Measurements from ENCODE around the gene CASP3.
"Not testable (repeated sequence)": the region's sequence is repeated elsewhere in the genome, so short reads cannot be mapped to it uniquely, and the experiment has no call there.

Gene CASP3

DNA sequence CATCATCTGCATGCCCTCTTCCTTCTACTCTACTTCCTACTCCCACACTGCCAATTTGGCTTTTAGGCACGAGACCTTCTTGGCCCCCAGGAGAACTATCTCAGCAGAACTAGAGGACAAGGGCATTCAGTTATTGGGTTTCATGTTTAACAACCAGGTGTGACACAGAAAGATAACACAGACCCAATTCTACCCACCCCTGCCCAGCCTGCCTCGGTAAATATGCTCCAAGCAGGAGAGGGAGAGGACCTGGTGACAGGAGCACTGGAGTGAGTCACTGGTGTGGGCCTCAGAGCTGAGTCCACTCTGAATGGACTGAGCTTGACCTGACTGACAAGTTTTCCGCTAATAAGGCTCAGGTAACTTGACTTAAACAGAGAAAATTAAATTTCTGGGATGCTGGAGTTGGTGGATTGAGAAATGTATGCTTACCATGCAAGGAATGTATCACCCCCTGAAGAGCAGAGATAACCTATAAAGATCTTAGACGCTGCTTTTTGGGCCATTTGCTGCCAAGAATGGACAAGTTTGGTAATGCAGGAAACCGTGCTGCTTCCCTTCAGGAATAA, 52.5 kb downstream of the CASP3 start:
- no peak for DNase-seq (ENCODE audit: low read depth in 3 of 3)

DNA sequence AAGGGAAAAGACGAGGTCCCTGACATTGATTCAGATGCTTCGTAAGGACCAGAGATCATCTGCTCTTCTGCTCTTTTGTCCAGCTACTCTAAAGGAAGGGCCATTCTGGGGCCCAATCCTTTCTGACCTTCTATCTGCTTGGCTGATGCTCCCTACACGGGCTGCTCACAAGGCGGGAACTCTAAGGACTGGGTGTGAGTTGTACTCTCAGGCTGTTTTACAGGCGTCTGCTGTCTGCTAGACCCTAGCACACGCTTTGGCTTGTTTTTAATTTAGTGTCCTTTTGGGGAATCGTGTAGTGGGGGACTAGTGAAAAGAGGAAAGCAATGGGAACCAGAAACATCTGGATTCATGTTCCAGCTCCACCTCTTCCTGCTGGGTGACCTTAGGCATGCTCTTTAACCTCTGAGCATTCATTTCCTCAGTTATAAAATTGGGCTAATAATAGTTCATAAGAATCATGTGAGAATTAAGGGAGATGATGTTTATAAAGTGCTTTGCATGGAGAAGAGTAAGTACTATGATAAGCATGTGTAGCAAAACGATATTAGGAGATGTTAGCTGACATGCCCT, 53.1 kb downstream of the CASP3 start:
- DNase-seq (ENCODE audit: low read depth in 3 of 3) = no peak

DNA sequence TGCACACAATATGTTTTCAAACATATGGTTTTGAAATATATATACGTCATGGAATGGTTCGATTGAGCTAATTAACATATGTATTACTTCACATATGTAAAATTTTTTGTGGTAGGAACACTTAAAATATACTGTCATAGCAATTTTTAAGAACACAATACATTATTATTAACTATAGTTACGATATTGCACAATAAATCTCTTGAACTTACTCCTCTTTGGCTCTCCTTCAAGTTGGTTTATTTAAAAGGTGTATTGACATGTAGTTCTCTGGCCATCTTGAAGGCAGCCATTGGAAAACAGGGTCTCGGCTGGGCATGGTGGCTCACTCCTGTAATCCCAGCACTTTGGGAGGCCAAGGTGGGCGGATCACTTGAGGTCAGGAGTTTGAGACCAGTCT, 53.8 kb downstream of the CASP3 start:
- DNase-seq (ENCODE audit: low read depth in 3 of 3) = no peak

GRCh38 chr4:184593461-184593860, 55.8 kb downstream of the CASP3 start:
- DNase-seq (ENCODE audit: low read depth in 3 of 3) = no peak

DNA sequence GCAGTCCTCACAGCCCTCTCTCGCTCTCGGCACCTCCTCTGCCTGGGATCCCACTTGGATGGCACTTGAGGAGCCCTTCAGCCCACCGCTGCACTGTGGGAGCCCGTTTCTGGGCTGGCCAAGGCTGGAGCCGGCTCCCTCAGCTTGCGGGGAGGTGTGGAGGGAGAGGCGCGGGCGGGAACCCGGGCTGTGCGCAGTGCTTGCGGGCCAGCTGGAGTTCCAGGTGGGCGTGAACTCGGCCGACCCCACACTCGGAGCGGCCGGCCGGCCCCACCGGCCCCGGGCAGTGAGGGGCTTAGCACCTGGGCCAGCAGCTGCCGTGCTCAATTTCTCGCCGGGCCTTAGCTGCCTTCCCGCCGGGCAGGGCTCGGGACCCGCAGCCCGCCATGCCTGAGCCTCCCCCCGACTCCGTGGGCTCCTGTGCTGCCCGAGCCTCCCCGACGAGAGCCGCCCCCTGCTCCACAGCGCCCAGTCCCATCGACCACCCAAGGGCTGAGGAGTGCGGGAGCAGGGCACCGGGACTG, 57.4 kb downstream of the CASP3 start:
- DNase-seq (ENCODE audit: low read depth in 3 of 3) = not testable (repeated sequence)

DNA sequence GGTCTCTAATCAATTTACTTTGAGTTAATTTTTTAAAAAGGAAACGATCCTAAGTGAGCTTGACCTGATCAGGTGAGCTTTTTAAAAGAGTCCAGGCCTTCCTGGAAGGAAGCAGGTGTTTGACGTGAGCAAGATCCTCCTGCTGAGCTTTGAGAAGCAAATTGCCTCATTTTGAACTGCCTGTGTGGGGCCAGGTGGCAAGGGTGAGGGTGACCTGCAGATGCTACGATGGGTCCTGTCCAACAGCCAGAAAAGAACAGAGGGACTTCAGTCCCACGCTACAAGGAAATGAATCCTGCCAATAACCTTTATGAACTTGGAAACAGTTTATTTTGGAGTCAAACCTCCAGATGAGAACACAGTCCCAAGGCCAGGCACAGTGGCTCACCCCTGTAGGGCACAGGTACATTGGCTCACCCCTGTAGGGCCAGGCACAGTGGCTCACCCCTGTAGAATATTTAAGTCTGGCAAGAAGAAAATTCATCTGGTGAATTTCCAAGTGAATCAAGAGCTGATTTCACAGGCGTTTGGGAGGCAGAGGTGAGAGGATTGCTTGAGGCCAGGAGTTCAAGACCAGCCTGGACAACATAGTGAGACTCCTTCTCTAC, 58.1 kb downstream of the CASP3 start:
- DNase-seq (ENCODE audit: low read depth in 3 of 3) = no peak

- no peak for DNase-seq (ENCODE audit: low read depth in 3 of 3)
Observed at GRCh38 chr4:184590196-184590595, 59.1 kb downstream of the CASP3 start.

DNA sequence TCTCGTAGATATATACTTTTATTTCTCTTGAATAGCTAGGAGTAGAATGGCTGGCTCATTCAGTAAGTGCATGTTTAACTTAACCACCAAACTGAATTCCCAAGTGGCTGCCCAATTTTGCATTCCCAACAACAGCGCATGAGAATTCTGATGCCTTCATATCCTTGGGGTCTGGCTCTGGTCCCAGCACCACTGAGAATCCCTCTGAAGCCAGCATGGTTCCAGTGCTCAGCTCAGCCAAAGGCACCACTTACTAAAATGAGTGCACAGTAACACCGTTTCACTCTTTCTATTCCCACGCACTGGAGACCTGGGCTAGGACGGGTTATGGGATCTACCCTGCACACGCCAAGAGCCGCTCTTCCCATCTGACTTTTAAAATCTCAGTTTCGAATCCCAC, 60.4 kb downstream of the CASP3 start:
- DNase-seq (ENCODE audit: low read depth in 3 of 3) = no peak

DNA sequence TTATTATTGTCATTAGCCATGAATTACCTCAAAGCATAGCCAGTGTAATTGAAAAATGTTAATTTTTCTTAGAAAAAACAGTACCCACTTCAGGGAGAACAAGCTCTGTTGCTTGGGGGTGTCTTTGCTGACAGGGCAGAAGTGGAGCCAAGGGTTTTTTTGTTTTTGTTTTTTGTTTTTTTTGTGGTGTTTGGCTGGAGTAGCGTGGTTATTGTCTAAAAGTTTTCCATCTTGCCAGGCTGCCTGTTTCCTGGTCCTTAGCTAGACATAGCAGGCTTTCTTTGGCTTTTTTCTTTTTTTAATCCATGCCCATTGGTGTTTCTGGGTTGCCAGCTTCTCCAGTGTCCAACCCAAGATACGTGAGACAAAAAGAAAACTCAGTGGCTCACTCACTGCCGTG, 61.5 kb downstream of the CASP3 start:
- no peak for DNase-seq (ENCODE audit: low read depth in 3 of 3)

- no peak for DNase-seq (ENCODE audit: low read depth in 3 of 3)
Observed at GRCh38 chr4:184587221-184587620, 62.0 kb downstream of the CASP3 start.

GRCh38 chr4:184583738-184584502, 65.3 kb downstream of the CASP3 start:
- peak in 1 of 3 experiments; percentile 12 for DNase-seq (ENCODE audit: low read depth in 3 of 3)
